ENCODE results near the gene SERAC1.
A peak's percentile ranks its signal among the peaks of the same experiment; 100 is the strongest.

SERAC1 gene

GRCh38 chr6:158122048-158122447 lies 46.0 kb downstream of the SERAC1 start:
- DNase-seq (no peak), ATAC-seq (no peak)

- no peak for ATAC-seq
- DNase-seq = no peak
Observed at GRCh38 chr6:158121335-158121734, 46.7 kb downstream of the SERAC1 start.

DNA sequence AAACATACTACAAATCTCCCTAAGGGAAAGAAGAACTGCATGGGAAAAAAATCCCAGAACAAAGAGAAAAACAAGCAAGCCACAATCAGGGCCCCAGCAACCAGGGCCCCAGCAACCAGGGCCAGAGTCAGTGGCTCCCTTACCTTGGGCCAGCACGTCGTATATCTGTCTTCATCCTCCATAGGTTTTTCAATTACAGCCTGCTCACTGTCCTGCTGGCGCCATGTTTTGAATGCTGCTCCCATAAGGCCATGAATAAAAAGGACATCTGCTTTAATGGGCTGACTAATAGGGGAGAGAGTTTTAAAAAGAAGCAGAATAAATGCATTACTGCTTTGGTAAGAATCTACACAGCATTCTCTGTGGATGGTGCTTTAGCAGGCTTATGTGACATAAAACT lies 49.2 kb downstream of the SERAC1 start:
- ATAC-seq = no peak
- DNase-seq = no peak

DNA sequence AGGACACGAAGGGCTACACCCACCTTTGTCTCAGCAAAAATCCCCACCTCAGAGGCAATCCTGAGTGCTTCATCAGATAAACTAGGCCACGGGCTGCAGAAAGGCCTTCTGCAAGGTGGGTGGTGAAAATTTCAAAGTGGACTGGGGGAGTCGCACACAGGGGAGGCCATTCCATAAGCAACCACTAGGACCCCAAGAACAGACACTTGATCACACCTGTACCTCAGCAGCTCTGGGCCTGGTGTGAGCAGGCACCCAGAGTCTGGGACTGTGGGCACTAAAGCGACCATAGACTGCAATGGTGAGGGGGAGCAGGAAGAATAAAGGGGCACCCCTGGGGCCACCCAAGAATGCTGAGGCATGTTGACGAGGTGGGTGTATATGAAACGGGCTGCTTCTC lies 52.6 kb downstream of the SERAC1 start:
- no peak for ATAC-seq
- no peak for DNase-seq

GRCh38 chr6:158115102-158115501 lies 53.0 kb downstream of the SERAC1 start:
- ATAC-seq (no peak), DNase-seq (no peak)

GRCh38 chr6:158113802-158114201 lies 54.3 kb downstream of the SERAC1 start:
- no peak for ATAC-seq
- no peak for DNase-seq

DNA sequence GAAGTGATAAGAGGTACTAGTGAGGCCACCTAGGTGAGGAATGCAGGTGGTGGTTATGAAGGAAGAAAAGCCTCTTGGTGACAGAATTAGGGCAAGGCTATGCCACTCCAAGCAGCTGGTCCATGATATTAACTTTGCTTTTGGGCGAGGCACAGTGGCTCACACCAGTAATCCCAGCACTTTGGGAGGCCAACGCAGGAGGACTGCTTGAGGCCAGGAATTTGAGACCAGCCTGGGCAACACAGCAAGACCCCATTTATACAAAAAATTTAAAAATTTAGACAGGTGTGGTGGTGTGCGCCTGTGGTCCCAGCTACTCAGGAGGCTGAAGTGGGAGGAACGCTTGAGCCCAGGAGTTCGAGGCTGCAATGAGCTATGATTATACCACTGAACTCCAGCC lies 56.1 kb downstream of the SERAC1 start:
- DNase-seq = no peak
- no peak for ATAC-seq

DNA sequence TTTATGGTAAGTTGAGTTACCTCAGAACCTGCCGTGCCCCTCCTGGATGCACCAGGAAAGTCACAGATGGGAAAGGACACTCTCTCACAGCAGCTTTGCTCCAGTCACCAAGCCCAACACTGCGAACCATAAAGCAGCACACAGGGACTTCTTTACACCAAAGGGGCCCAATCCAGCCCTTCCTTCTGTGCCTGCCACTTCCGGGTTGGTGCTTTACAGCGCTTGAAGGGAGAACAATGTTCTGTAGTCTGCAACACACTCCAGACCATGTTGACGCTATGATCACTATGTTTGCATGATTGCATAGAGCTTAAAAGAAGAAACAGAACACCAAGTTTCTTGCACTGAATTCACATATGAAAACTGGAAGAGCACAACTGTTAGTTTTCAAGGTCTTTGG lies 57.1 kb downstream of the SERAC1 start:
- no peak for DNase-seq
- no peak for ATAC-seq

DNA sequence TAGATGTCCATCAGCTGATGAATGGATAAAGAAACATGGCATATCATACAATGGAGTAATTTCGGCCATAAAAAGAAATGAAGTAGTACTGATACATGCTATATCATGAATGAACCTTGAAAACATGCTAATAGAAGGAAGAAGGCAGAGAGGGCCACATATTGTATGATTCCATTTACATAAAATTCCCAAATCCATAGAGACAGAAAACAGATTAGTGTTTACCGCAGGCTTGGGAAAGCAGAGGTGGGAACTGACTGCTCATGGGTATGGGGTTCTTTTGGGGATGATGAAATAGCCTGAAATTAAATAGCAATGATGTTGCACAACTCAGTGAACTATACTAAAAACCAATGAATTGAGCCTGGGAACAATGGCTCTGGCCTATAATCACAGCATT lies 58.3 kb downstream of the SERAC1 start:
- ATAC-seq (no peak), DNase-seq (no peak)

DNA sequence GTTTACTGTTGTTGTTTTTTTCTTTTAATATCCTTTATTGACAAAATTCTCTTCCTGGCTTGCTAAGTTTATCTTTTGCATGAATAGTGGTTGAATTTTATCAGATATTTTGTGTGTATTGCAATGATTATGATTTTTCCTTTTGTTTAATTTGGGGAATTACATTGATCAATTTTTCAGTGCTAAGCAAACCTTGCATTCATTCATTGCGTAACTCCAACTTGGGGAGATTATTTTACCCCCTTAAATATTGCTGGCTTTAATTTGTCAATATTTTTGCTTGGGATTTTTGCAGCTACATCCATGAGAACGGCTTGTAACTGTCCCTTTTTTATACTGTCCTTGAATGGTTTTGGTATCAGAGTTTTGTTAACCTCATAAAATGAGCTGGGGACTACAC lies 63.4 kb downstream of the SERAC1 start:
- no peak for DNase-seq
- ATAC-seq = no peak

GRCh38 chr6:158103228-158103627 lies 64.8 kb downstream of the SERAC1 start:
- DNase-seq = no peak
- no peak for ATAC-seq

- no peak for DNase-seq
Observed at GRCh38 chr6:158095671-158096070, 72.4 kb downstream of the SERAC1 start.

DNA sequence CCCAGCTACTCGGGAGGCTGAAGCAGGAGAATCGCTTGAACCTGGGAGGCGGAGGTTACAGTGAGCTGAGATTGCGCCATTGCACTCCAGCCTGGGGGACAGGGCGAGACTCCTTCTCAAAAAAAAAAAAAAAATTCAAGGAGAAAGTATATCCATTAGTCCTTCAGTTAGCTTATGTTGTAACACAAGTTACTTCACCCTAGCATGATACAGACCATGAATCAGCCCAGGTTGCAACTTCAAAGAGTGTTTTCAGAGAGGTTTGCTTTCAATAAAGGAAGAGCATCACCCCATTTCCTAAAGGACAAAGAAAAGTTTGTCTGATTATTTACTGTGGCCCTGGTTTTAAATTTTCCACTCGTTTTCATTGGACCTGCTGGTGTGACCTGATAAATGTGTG lies 73.0 kb downstream of the SERAC1 start:
- ATAC-seq (no peak), DNase-seq (no peak)

More at GRCh38 chr6:158095671-158096070, 72.4 kb downstream of the SERAC1 start:
- ATAC-seq = no peak

- DNase-seq (no peak), ATAC-seq (no peak)
Observed at GRCh38 chr6:158092806-158093205, 75.3 kb downstream of the SERAC1 start.

- ATAC-seq = no peak
- DNase-seq = no peak
Observed at GRCh38 chr6:158087224-158087867, 80.7 kb downstream of the SERAC1 start.

- DNase-seq = no peak
- ATAC-seq = peak; percentile 28
Observed at GRCh38 chr6:158086504-158087223, 81.4 kb downstream of the SERAC1 start.

DNA sequence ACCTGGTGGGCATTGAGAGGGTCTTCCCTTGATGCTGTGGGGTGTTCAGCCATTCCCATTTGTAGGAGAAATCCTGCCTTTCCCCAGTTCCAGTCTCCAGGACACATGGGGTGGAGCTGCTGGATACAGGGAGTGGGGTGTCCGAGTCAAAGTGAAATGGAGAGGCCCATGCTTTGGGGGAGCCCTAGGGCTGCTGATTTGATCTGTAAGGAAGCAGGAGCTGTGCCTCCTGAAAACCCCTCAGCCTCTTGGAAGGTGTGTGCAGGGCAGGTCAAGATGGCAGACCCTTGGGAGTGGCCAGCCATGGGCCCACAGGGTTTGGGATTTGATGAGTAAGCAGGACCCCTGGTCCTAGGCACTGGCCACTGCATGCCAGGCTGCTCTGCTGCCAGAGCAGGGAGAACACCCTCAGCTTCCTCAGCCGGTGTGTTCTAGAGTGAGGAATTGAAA lies 82.0 kb downstream of the SERAC1 start:
- no peak for DNase-seq
- ATAC-seq = no peak

DNA sequence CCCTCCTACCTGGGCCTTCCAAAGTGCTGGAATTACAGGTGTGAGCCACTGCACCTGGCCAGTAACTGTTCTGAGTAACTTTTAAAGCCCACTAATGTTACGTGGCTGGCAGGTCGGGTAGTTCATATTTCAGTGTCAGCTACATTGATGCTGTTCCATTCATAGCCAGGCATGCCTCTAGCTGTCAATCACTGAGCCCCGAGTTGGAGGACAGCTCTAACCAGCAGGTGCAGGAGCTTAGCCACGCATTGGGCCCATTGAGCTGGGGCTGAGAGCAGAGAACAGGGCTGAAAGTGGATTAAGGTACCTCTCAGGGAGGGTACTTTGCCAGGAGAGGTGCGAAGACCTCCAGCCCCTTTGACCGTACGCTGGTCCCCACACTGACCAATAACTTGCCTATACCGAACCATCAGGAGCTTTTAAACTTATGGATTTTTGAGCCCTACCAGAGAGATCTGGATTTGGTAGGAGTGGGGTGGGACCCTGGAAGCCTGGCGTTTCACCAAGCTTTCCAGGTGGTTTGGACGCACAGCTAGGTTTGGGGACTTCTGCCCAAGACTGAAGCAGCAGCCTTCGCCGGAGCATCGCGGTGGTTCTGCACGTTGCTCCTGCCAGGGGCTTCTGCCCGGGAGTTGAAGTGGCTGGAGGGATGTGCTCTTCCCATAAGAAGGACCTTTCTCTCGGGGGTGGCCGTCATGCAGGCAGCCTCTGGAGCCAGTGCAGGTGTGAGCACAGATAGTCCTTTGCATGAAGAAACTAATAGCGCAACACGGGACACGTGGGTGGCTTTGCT lies 82.6 kb downstream of the SERAC1 start:
- ATAC-seq = no peak

DNA sequence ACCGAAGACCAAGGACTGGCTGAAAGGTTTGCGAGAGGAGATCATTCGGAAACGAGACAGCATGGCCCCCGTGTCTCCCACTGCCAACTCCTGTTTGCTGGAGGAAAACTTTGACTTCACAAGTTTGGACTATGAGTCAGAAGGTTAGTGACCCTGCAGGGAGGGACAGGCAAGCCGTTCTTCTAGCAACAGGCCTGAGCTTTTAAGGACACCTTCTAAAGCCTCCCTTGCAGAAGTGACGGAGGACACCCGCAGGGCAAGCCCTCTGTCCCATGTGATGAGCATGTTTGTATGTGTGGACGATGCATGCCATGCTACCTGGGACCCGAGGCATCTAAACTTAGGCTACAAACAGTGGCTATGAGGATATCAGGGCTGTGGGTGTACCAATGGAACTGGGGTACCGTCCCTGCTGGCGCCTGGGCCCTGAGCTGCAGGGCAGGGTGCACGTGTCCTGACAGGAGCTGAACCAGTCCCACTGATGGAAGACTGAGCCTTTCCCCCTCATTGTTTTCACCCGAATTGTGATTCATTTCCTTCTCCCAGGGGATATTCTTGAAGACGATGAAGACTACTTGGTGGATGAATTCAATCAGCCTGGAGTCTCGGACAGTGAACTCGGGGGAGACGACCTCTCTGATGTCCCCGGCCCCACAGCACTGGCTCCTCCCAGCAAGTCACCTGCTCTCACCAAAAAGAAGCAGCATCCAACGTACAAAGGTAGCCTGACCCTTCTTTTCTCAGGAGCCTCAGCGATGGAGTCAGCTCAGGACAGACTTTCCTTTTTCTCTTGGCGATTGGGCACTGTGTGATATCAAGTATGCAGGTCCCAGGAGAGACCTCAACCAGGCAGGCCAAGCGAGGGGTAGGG lies 84.4 kb downstream of the SERAC1 start:
- DNase-seq = no peak
- no peak for ATAC-seq

More for the DNA sequence above, 82.6 kb downstream of the SERAC1 start:
- no peak for DNase-seq

DNA sequence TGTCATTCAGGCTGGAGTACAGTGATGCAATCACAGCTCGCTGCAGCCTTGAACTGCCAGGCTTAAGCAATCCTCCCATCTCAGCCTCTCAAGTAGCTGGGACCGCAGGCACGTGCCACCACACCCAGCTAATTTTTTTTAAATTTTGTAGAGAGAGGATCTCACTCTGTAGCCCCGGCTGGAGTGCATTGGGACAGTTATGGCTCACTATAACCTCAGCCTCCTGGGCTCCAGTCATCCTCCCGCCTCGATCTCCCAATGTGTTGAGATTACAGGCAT lies 86.5 kb downstream of the SERAC1 start:
- no peak for DNase-seq
- no peak for ATAC-seq

- DNase-seq = no peak
- ATAC-seq = no peak
Observed at GRCh38 chr6:158080849-158081656, 87.0 kb downstream of the SERAC1 start.

- DNase-seq (no peak), ATAC-seq (no peak)
Observed at GRCh38 chr6:158078320-158078719, 89.7 kb downstream of the SERAC1 start.

Measured in stimulated activated naive CD8-positive, alpha-beta T cell treated with anti-CD3 and anti-CD28 coated beads, Interleukin-15, Interleukin-2, amounts not matched to agents 100 U/mL and 50 U/mL, for 24 hours (primary cell).